ENCODE measurements around the gene ARHGAP10. TPM values are rescaled to one million over a fixed set of nuclear protein-coding genes. Genes with fewer than 3 reads are reported as not detected.

The ARHGAP10 gene
- total RNA-seq, 1 donor from 2014 or later: 8.0 TPM

GRCh38 chr4:148017801-148018200, 285.9 kb downstream of the ARHGAP10 start:
- no peak for ATAC-seq
- no peak for DNase-seq (ENCODE audit: low spot score)

DNA sequence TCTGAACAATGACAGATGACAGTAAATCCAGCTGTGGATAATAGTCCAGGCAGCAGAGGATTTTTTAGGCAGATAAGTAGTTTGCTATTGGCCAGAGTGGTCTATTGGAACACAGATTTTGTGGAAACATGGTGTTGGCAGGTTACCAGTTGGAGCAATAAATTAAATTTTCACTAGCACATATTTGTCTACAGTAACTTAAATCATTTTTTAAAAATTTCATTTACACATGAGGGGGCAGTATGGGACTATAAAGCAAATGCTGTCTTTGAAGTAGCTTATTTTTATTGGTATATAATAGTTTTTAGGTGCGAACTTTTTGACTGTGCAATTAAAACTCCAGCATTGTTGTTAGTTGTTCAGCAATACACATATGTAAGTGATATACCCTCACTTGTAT, 289.8 kb downstream of the ARHGAP10 start:
- no peak for DNase-seq (ENCODE audit: low spot score)
- ATAC-seq: no peak

GRCh38 chr4:148022975-148023374, 291.1 kb downstream of the ARHGAP10 start:
- ATAC-seq: peak; percentile 71

DNA sequence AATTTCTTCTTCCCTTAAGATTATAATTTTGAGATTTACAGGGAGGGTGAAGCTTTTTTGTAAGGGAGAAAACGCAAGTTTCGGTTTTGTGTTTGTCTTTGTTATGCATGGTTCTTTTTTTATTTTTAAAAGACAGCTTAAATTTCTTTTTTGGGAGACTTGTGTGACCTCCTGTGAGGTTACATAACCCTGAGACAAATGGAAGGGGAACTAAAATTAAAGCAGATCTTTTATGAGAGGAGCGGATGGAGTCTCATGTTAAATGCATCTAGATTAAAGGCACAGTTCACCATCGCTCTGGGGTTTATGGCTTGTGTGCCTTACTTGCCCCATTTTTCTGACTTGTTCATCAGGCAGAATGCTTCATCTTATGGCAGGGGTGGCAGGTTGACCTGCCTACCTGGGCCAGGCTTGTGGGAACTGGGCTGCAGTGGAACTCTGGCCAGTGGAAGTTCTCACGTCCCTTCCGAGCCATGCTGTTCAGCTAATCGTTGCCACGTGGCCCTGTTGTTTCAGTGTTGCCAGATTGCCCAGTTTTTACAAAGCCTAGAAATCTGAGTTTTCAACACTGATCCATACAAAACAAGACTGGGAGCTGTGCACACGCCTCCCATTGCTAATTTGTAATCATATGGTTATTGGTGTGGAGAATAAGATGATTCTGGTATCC, 291.8 kb downstream of the ARHGAP10 start:
- ATAC-seq (peak; percentile 91), DNase-seq (ENCODE audit: low spot score) (peak; percentile 66)

More at GRCh38 chr4:148022975-148023374, 291.1 kb downstream of the ARHGAP10 start:
- DNase-seq (ENCODE audit: low spot score): no peak

GRCh38 chr4:148025981-148026380, 294.1 kb downstream of the ARHGAP10 start:
- DNase-seq (ENCODE audit: low spot score): no peak
- no peak for ATAC-seq

DNA sequence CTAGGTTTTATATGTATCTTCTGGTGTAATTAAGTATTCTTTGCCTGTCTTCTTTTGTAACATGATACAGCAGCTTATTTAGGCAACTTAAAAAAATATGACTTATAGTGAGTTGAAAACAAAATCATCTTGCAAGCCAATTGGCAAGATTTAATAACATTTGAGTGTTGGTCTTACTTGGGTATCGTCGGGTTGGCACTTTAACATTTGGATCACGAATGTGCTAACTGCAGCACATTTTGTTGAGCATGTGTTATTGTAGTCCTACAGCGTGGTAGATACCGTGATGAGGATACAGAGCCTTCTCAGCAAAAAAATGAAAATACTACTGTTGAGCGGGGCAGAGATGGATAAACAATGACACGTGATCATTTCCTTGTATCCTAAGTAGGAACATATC, 295.3 kb downstream of the ARHGAP10 start:
- DNase-seq (ENCODE audit: low spot score): no peak
- no peak for ATAC-seq

DNA sequence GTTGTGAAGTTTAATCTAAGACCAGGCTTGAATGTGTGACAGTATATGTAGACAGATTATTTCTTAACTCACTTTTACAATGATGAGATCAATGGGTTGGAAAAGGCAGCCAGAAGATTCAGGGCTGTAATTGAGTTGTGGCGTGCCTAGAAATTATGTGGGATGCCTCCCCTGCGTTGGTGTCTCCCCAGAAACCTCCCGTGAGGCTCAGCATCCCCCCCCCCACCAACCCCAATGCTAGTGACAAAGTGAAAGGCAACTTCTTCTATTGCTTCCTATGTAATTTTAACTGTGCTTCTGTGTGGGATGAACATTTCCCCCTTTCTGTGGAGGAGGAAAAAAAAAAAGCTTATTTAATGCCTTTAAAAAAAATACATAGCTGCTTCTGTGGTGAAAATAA, 297.9 kb downstream of the ARHGAP10 start:
- DNase-seq (ENCODE audit: low spot score) (no peak), ATAC-seq (no peak)

- ATAC-seq (no peak), DNase-seq (ENCODE audit: low spot score) (no peak)
Observed at GRCh38 chr4:148030193-148030873, 298.4 kb downstream of the ARHGAP10 start.

GRCh38 chr4:148034813-148035212, 302.9 kb downstream of the ARHGAP10 start:
- no peak for DNase-seq (ENCODE audit: low spot score)

DNA sequence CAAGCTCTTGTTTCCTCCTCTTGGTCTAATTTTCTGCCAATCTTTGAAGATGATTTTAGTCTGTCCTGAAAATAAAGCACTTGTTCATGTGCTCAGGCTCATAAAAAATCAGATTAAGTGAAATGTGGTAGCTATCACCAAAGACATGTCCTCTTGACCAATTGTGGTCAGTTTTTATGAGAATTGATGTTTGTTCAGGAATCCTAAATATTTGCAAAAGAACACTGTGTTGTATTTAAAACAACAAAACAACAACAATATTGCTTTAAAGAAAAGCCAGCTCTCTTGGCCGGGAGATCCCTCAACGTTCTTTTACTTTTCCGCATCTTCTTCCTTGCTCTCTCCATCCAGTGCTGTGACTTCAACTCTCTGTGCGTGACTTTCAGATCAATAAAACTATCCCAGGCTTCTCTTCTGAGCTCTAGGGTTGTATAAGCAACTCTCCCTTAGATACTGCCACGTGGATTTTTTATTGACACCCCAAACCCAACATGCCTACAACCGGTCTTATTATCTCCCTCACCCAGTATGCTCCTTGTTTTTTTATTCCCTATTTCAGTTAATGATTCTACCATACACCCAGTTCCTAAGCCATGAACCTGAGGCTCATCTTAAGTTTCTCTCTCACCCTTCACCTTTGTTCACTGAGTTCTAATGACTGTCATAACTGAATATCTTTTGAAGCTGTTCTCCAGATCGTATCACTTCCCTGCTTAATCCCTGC, 309.9 kb downstream of the ARHGAP10 start:
- DNase-seq (ENCODE audit: low spot score) (no peak), ATAC-seq (no peak)

More at GRCh38 chr4:148034813-148035212, 302.9 kb downstream of the ARHGAP10 start:
- ATAC-seq: peak; percentile 75

DNA sequence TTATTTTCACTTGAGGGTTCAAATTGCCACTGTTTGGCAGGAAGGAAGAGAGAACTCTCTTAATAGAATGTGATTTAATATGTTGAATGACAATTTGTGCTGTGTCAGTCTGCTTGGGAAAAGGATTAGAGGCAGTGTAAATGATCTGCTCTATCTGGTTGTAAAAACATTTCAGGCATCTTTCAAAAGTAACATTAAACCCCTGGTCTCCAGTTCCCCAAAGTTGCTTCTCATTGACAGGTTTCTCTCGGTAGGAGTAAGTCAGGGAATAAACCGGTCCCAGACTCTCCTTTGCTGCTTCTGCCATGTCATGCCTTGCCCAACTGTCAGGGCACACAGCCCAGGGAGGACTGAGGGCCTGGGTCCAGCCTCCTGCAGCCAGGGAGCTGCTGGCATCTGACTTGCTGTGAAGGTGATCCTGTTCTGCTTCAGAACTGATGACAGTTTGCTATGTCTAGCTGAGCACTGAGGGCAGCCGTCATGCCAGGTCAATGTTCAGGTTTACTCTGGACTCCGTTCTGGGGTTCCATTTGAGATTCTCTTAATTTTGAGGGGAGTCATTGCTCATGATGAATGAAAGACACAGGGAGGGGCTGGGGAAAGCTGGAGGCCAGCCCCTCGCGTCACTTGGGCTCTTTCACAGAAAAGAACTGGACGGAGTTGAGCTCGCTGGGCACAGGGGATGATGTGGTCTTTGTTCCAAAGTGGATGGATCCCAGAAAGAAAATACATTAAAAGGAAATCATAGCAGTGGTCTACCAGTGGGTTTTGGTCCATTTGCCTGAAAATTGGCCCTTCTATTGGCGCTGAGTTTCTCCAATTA, 312.4 kb downstream of the ARHGAP10 start:
- ATAC-seq: peak; percentile 96

GRCh38 chr4:148044912-148045352, 313.0 kb downstream of the ARHGAP10 start:
- peak; percentile 44 for ATAC-seq

More for the DNA sequence above, 312.4 kb downstream of the ARHGAP10 start:
- DNase-seq (ENCODE audit: low spot score): peak; percentile 77

GRCh38 chr4:148048598-148048997, 316.7 kb downstream of the ARHGAP10 start:
- no peak for ATAC-seq
- no peak for DNase-seq (ENCODE audit: low spot score)

More at GRCh38 chr4:148044912-148045352, 313.0 kb downstream of the ARHGAP10 start:
- no peak for DNase-seq (ENCODE audit: low spot score)

- DNase-seq (ENCODE audit: low spot score) (no peak), ATAC-seq (no peak)
Observed at GRCh38 chr4:148051403-148051802, 319.5 kb downstream of the ARHGAP10 start.

DNA sequence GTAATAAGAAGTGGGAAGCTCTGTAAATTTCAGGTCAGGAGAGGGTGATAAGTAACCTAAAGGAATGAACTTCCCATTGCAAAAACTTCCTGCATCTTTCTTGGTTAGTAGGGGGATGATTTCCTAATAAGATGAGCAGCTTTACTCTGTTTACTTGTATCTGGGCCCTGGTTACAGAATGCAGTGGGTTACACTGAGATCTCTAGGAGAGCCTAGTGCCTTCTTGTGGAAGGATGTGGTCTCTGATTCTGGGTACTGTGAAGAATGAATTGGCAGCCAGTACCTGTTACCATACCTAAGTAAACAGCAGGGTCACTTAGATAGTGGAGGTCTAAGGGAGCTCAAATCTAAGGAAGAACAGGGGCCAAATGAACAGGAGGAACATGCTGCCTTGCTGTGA, 320.6 kb downstream of the ARHGAP10 start:
- no peak for DNase-seq (ENCODE audit: low spot score)
- peak; percentile 28 for ATAC-seq

DNA sequence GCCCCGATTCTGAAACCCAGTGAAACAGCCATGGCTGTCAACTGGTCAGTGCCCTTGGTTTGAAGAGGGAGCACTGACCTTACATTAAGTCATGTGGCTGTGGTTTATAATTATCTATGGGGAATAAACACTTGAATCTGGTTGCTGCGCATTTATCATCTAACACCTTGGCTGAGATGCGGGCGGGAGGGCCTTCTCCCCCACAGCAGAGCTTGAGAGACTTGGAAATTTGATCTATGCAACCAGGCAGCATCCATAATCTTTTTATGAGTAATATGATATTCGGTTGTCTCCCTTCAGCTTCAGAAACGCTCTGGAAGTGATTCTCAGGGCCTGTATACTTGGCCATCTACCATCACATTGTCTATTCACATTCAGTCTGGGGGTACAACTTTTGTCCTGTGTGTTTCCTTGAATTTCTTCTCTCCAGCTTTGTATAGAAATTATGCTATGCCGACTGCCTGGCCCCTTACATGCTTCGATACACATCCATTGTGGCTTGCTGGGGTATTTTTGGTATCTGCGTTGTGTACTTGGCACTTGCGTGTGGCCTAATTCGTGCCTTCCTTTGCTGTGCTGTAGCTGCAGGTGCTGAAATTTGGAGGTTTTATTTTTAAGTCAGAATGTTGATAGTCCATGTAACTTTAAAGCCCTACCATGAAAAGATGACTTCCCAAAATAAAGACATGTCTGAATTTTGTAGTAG, 321.6 kb downstream of the ARHGAP10 start:
- DNase-seq (ENCODE audit: low spot score) (no peak), ATAC-seq (no peak)

GRCh38 chr4:148054275-148054674, 322.4 kb downstream of the ARHGAP10 start:
- peak; percentile 18 for ATAC-seq
- no peak for DNase-seq (ENCODE audit: low spot score)

DNA sequence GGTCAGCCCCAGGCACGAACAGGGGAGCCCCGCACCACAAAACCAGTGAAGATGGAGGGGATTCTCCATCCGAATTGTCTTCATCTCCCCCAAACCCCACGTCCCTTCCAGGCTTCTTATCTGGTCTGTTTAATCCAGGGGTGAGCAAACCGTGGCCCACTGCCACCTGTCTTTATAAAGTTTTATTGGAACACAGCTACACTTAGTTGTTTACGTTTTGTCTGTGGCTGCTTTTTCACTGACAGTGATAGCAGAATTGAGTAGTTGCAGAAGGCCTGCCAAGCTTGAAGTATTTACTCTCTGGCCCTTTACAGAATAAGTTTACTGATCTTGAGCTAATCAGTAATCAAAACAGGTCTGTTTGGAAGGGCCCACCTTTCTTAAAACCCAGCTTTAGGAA, 324.0 kb downstream of the ARHGAP10 start:
- DNase-seq (ENCODE audit: low spot score) (no peak), ATAC-seq (no peak)

GRCh38 chr4:148056879-148057278, 325.0 kb downstream of the ARHGAP10 start:
- DNase-seq (ENCODE audit: low spot score) (peak; percentile 57), ATAC-seq (peak; percentile 51)

GRCh38 chr4:148057516-148057915, 325.6 kb downstream of the ARHGAP10 start:
- DNase-seq (ENCODE audit: low spot score) (no peak), ATAC-seq (no peak)

All from left lobe of liver (tissue), 2 donors.